Measurements from ENCODE around the gene TMEM52. TPM values are rescaled to one million over a fixed set of nuclear protein-coding genes. Genes with fewer than 3 reads are reported as not detected.
A peak's percentile ranks its signal among the peaks of the same experiment; 100 is the strongest.

TMEM52 gene
- total and polyA plus RNA-seq, 2 of the 13 experiments (the other 11 are each of a cell fraction or from before 2014, with no cell fraction given) = 13.2 to 18.7 TPM

DNA sequence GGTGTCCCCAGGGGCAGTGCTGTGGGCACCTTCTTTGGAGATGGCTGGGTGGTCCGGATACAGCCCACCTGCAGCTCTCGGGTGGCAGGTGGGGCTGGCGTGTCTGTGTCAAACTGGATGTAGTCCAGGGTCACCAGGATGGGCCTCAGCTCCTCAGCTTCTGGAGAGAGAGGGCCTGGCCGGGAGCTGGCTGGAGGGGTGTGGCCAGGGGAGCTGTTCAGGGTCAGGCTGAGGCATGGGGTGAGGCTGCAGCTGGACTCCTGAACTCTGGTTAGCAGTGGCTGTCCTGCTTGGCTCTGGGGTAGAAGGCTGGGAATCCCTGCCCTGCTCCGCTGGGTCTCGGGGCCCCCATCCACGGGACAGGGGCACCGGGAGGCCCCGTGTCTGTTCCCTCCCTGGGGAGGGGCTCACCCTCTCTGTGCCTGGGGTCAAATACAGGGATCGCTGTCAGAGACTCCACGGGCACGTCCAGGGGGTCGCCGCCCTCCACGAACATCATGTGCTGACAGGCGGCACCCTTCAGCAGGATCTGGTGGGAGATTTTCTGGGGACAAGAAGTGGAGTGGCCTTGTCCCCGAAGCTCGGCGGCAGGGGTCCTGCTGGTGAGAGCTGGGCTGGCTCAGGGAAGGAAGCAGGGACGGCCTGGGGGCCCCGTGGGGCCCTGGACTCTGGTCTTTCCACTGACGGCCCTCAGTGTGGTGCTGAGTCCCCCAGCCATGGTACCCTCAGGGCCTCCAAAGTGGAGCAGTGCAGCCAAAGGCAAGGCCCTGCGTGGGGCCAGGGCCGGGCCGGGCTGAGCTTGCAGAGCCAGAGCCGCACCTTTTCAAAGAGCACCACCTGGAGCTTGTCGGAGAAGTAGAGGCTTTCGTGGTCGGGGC, 4.1 kb upstream of the TMEM52 start (continued):
- TF ChIP-seq NFIC (IDR thresholded peaks at IDR 0.05; ENCODE audit: low read length) = no peak
- no peak for TF ChIP-seq SNRNP70 (IDR thresholded peaks at IDR 0.05; ENCODE audit: low read depth, low read length)
- no peak for TF ChIP-seq ZNF781 (CRISPR knock-in tag; IDR thresholded peaks at IDR 0.05; ENCODE audit: borderline replicate concordance, not compliant biosample characterization)
- TF ChIP-seq SETDB1 (CRISPR knock-in tag; IDR thresholded peaks at IDR 0.05; ENCODE audit: borderline replicate concordance) = no peak
- TF ChIP-seq PPARG (CRISPR knock-in tag; conservative IDR thresholded peaks at IDR 0.05) = no peak; the same call in 1 of the 2 replicates
- TF ChIP-seq ZNF24 (IDR thresholded peaks at IDR 0.05) = no peak
- no peak; the same call in 1 of the 2 replicates for TF ChIP-seq ATF7-NPFF (CRISPR knock-in tag; IDR thresholded peaks at IDR 0.05; ENCODE audit: low read depth)
- TF ChIP-seq, protein P1, sequence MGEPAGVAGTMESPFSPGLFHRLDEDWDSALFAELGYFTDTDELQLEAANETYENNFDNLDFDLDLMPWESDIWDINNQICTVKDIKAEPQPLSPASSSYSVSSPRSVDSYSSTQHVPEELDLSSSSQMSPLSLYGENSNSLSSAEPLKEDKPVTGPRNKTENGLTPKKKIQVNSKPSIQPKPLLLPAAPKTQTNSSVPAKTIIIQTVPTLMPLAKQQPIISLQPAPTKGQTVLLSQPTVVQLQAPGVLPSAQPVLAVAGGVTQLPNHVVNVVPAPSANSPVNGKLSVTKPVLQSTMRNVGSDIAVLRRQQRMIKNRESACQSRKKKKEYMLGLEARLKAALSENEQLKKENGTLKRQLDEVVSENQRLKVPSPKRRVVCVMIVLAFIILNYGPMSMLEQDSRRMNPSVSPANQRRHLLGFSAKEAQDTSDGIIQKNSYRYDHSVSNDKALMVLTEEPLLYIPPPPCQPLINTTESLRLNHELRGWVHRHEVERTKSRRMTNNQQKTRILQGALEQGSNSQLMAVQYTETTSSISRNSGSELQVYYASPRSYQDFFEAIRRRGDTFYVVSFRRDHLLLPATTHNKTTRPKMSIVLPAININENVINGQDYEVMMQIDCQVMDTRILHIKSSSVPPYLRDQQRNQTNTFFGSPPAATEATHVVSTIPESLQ (CRISPR knock-in tag; conservative IDR thresholded peaks at IDR 0.05) = no peak
- no peak for TF ChIP-seq ELF3 (CRISPR knock-in tag; IDR thresholded peaks at IDR 0.05)
- no peak for TF ChIP-seq NFKBIZ (CRISPR knock-in tag; IDR thresholded peaks at IDR 0.05)
- TF ChIP-seq IRF2 (CRISPR knock-in tag; IDR thresholded peaks at IDR 0.05) = peak; percentile 16; the same call in 1 of the 2 replicates
- no peak for TF ChIP-seq FOSL1 (CRISPR knock-in tag; IDR thresholded peaks at IDR 0.05; ENCODE audit: borderline replicate concordance)
- TF ChIP-seq TCF7 (IDR thresholded peaks at IDR 0.05; ENCODE audit: low read depth) = 0 out of 2 replicates have a peak, but pooled peaks have one; percentile 17
- no peak; the same call in 1 of the 2 replicates for TF ChIP-seq ZNF83 (CRISPR knock-in tag; IDR thresholded peaks at IDR 0.05; ENCODE audit: borderline replicate concordance)
- TF ChIP-seq, protein P2, sequence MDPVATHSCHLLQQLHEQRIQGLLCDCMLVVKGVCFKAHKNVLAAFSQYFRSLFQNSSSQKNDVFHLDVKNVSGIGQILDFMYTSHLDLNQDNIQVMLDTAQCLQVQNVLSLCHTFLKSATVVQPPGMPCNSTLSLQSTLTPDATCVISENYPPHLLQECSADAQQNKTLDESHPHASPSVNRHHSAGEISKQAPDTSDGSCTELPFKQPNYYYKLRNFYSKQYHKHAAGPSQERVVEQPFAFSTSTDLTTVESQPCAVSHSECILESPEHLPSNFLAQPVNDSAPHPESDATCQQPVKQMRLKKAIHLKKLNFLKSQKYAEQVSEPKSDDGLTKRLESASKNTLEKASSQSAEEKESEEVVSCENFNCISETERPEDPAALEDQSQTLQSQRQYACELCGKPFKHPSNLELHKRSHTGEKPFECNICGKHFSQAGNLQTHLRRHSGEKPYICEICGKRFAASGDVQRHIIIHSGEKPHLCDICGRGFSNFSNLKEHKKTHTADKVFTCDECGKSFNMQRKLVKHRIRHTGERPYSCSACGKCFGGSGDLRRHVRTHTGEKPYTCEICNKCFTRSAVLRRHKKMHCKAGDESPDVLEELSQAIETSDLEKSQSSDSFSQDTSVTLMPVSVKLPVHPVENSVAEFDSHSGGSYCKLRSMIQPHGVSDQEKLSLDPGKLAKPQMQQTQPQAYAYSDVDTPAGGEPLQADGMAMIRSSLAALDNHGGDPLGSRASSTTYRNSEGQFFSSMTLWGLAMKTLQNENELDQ (CRISPR knock-in tag; IDR thresholded peaks at IDR 0.05; ENCODE audit: borderline replicate concordance) = no peak
- TF ChIP-seq, protein P3, sequence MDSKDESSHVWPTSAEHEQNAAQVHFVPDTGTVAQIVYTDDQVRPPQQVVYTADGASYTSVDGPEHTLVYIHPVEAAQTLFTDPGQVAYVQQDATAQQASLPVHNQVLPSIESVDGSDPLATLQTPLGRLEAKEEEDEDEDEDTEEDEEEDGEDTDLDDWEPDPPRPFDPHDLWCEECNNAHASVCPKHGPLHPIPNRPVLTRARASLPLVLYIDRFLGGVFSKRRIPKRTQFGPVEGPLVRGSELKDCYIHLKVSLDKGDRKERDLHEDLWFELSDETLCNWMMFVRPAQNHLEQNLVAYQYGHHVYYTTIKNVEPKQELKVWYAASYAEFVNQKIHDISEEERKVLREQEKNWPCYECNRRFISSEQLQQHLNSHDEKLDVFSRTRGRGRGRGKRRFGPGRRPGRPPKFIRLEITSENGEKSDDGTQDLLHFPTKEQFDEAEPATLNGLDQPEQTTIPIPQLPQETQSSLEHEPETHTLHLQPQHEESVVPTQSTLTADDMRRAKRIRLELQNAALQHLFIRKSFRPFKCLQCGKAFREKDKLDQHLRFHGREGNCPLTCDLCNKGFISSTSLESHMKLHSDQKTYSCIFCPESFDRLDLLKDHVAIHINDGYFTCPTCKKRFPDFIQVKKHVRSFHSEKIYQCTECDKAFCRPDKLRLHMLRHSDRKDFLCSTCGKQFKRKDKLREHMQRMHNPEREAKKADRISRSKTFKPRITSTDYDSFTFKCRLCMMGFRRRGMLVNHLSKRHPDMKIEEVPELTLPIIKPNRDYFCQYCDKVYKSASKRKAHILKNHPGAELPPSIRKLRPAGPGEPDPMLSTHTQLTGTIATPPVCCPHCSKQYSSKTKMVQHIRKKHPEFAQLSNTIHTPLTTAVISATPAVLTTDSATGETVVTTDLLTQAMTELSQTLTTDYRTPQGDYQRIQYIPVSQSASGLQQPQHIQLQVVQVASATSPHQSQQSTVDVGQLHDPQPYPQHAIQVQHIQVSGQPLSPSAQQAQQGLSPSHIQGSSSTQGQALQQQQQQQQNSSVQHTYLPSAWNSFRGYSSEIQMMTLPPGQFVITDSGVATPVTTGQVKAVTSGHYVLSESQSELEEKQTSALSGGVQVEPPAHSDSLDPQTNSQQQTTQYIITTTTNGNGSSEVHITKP (CRISPR knock-in tag; IDR thresholded peaks at IDR 0.05; ENCODE audit: low read depth) = no peak
- no peak for TF ChIP-seq TP53 (CRISPR knock-in tag; conservative IDR thresholded peaks at IDR 0.05)
- TF ChIP-seq ZNF331 (CRISPR knock-in tag; IDR thresholded peaks at IDR 0.05) = no peak
- no peak for TF ChIP-seq RORA (CRISPR knock-in tag; IDR thresholded peaks at IDR 0.05)
- TF ChIP-seq, protein P4, sequence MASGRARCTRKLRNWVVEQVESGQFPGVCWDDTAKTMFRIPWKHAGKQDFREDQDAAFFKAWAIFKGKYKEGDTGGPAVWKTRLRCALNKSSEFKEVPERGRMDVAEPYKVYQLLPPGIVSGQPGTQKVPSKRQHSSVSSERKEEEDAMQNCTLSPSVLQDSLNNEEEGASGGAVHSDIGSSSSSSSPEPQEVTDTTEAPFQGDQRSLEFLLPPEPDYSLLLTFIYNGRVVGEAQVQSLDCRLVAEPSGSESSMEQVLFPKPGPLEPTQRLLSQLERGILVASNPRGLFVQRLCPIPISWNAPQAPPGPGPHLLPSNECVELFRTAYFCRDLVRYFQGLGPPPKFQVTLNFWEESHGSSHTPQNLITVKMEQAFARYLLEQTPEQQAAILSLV (CRISPR knock-in tag; IDR thresholded peaks at IDR 0.05; ENCODE audit: borderline replicate concordance) = no peak
